ENCODE measurements around the gene COL25A1.
"Not testable (repeated sequence)": the region's sequence is repeated elsewhere in the genome, so short reads cannot be mapped to it uniquely, and the experiment has no call there.

Gene COL25A1

DNA sequence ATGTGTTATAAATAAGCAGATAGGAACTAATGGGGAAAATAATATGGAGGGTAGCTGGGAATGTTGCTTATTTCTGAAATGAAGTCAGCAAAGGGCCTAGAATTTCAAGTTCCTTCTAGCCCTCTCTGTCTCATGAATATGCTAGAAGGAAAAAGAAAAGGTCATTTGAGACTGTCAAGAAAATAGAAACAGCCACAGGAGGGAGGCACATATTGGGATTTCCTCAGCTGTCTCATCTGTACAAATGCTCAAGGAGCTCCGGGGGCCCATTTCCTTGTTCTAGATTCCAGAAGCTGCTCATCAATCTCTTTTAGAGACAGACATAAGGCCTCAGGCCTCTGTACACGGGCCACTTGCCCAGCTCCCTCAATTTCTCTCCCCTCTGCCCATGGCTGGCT, 412.0 kb downstream of the COL25A1 start:
- no peak for DNase-seq

DNA sequence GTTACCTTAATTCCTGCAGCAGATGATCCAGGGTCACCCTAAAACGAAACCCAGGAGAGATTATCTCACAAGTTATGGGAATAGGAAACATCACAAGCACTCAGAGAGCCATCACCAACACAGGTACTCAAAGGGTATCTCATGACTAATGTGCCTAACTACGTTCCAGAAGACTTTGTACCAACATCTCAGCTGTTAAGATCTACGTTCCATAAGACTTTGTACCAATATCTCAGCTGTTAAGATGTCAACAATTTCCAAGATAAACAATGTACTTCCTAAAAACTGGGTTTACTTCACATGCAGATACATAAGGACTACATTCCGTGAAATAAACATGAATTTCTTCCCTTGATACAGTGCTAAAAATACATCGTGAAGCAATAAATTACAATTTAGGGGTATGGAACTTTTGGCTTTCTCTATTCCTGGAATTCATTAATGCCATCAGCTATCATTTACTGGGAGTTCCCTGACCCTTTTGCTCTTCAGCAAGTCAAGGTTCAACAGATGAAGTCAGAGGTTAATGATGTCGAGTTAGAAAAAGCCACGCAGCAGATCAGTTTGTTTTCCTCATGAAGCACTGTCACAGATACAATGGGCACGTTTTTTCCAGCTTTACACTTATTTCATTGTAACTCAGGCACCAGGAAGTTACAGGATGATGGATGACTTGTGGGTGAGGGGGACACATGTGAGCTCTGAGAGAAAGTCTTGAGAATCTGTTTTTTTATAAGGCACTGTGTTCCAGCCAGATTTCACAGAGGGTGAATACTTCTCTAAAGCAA, 412.6 kb downstream of the COL25A1 start:
- DNase-seq, result no peak

DNA sequence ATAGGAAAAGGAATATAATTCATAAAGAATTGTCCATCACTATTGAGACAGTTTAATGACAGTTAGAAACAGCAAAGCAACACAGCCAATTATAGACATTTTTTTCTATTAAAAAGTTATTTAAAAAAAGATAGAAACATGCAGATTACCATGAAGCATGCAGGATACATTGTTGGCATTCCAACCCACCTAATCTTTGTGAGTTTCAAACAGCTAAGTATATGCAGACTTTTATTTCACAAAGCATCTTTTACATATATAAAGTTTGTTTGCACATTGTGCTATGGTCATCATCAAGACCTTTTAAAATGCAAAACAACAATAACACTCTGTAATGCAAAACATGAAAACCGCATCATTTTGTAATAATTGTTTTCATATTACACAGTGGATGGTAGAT, 413.7 kb downstream of the COL25A1 start:
- DNase-seq, result no peak

DNA sequence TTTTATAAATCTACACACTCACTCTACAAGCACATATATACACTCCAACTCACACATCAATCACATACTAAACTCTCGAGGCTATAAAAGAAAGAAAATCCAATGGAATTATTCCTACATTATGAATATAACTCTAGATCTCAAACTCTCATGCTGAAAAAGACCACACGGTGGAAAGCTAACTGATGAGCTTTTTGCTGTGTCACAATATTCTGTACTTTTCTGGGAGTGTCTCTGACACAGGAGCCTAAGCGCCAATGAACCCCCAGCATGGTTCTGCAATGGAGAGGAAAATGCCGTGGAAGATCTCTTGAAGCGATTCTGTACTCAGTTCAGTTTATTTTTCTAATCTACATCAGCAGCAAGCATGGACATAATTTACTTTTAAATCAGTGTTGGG, 415.4 kb downstream of the COL25A1 start:
- DNase-seq, result no peak

DNA sequence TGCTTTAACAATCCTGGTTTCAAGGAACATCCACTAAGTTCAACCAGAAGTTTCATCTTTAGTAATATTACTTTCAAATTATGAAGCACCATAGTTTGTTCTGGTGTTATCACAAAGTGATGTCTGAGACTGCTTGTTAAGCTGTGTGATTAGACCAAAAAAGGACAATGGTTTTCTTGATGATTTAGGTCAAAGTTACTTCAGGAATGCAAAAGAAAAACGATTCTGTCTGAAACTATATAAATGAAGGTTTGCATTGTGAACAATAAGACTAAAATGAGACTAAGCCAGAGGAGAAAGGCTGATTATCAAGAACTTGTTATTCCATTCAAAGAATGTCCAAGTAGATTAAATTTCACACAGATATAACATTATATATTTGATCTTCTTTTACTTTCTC, 417.2 kb downstream of the COL25A1 start:
- DNase-seq, result no peak

DNA sequence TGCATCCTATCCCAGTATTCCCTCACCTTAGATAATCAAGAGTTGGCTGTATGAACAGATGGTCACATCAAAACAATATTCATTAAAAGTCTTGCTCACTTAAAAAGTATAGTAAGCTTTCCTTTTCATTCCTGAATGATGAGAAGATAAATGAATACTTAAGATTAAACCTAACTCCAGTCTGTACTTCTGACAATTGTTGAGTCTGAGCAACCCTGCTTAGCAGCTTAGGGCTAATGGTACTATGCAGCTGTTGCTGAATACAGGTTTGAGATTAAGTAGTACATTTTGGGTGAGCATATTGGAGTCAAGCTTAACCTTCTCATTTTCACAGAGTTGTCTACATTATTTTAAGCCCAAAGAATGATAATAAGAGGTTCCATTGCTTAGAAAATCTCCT, 417.9 kb downstream of the COL25A1 start:
- DNase-seq, result no peak

DNA sequence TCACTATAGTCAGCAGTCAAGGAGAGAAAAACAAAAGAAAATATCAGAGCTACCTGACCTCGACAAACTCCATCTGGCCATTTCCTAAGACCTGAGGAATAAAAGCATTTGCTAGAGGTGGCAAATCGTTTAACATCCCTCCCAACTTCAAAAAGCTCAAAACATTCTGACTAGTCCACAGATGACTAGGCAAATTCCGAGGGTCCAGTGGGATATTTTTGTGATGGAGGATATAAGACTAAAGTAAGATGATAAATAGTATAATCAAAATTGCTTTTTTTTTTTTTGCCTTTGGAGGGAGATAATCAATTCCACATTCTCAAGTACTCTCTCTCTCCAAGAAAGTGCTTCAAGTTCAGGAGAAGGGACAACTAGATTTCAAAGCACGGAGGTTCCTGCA, 420.5 kb downstream of the COL25A1 start:
- no peak for DNase-seq

DNA sequence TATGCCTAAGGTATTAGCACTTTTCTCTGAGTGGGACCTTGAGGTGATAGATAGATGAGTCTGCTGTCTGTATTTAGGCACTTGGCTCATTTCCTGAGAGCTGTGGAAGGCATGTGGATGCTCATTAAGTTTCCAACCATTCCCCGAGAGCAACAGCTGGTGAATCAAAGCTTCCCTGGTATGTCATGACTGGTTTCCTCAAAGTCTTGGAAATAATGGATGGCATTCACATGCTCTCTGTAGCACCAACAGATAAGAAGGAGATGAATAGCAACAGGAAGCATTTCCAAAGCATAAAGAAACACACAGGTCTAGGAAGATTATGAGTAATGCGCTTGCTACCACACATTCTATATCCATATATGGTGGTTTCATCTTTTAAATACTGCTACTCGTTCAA, 421.3 kb downstream of the COL25A1 start:
- no peak for DNase-seq

DNA sequence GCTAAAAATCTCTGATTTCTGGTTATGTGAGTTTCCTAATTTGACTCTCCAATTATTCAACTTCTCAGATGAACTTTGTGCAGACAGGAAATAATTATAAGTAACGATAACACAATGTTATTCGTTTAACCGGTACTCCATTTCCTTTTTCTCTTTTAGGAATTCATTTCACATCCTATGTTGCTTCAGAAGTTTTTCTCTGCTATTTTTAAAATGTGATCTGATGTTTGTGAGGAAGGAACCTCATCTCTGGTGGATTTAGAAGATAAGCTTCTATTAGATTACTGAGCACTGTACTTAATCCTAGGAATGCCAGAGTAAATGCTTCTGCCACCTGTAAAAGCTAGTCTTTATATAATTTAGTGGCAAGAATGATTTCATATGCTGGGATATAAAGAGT, 423.7 kb downstream of the COL25A1 start:
- DNase-seq, result no peak

DNA sequence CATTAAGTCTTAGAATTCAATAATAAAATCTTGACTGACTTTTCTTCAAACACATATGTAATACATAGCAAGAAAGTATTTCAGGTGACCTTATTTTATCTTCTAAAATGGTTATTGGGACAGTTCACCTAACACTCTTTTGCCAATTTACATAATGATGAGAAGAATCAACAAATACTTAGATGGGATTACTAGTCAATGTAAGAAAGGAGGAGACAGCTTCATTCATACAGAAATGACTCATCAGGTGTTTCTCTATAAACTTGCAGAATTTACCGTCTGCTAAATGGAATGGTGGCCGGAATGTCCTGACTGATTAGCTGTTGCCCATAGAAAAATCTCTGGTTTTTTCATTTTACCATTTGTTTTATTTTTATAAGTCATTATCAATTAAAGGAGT, 424.6 kb downstream of the COL25A1 start:
- no peak for DNase-seq

DNA sequence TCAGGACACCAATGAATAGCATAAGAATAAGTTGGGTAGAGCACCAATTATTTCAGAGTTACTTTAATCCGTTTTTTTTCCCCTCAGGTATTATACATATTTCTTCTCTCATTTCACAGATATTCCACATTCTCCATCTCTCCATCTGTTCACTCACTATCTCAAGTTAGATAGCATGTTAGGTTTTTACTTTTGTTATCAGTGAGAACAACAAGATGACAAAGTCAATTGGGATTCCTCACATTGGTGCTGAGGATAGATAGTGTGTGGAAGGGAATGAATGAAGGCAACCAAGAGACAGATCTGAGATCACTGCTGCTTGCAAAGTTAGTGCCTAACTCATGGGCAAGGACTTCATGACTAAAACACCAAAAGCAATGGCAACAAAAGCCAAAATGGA, 427.7 kb downstream of the COL25A1 start:
- DNase-seq, result no peak

DNA sequence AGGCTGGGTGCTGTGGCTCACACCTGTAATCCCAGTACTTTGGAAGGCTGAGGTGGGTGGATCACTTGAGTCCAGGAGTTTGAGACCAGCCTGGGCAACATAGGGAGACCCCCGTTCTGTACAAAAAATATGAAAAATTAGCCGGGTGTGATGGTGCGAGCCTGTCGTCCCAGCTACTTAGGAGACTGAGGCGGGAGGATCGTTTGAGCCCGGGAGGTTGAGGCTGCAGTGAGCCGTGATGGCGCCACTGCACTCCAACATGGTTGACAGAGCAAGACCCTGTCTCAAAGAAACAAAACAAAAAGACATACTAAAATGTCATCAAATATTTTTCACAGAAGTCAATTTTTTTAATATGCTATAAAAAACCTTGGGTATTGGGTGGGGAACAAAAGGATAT, 432.5 kb downstream of the COL25A1 start:
- not testable (repeated sequence) for DNase-seq

DNA sequence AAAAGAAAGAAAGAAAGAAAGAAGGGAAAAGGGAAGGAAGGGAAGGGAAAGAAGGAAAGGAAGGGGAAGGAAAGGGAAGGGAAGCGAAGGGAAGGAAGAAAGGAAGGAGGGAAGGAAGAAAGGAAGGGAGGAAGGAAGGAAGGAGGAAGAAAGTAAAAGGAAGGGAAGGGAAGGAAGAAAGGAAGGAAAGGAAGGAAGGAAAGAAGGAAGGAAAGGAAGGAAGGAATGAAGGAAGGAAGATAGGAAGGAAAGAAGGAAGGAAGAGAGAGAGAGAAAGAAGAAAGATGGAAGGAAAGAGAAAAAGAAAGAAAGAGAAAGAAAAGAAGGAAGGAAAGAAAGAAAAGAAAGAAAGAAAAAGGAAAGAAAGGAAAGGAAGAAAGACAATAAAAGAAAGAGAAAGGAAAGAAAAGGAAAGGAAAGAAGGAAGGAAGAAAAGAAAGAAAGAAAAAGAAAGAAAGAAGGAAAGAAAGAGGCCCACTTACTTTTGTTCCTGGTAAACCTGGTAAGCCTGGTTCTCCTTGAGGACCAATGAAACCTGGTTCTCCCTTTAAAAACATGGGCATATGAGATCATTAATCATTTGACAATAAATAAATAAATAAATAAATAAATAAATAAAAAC, 433.7 kb downstream of the COL25A1 start:
- DNase-seq, result no peak

DNA sequence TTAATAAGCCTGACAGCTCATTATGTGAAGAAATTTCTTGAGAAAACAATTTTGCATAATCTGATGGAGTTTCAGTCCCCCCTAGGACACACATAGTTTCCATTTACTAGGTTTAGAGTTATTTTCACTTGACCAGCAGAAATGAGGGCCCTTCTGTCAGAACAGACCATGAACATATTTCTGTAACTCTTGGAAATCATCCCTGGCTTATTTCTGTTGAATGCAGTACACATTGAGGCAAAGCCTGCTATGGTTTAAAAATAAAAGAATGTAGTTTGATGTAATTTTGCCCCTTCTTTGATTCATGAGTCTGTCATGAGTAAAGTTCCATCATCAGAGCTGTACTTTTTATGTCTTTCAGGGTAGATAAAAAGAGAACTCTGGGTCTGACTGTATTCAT, 435.0 kb downstream of the COL25A1 start:
- no peak for DNase-seq

DNA sequence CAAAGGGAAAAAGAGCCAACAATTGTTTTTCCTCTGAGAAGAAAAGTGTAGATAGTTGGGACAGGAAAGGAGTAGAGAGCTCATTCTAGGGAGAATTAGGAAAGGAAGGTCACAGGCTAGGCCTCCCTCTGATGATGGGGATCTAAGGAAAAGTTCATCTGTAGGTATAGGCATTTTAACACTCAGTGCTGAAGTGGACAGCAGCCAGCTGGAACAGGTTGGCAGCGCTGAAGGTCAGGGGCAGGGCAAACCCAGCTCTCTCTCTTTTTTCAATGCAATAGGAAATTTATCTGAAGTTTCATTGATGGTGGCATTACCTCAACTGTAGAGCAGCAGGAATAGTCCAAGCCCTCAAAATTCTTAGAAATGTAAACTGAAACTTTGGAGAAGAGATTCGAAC, 441.1 kb downstream of the COL25A1 start:
- no peak for DNase-seq

DNA sequence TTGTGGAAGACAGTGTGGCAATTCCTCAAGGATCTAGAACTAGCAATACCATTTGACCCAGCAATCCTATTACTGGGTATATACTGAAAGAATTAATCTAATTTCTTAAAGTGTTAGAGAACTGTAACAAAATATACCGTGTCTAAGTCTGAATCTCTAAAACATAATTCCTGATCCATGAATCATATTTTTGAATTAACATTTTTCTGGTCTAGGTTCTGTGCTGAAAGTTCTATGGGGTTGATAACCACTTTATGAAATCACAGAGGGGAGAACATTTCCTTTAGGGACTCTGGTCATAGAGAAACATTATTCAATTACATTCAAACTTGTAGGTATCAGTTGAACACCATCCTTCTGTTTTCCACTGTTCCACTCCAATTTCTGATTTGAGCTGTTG, 447.7 kb downstream of the COL25A1 start:
- DNase-seq, result no peak

DNA sequence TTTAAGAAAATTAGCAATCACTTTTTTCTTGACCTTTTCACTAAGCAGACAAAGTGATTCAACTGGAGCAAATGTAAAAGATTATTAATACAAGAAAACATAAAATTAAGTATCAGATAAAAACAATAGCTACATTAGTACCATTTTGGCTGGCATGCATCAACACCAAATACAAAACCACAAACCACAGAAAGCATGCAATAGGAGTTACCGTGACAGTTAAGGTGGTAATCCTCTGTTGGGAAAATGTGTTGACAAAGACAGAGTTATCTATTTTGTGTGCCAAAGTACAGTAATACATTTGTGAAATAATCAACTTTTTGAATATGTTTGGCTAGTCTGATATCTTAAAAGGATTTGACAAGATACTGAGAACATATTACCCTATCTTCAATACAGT, 449.8 kb downstream of the COL25A1 start:
- no peak for DNase-seq

DNA sequence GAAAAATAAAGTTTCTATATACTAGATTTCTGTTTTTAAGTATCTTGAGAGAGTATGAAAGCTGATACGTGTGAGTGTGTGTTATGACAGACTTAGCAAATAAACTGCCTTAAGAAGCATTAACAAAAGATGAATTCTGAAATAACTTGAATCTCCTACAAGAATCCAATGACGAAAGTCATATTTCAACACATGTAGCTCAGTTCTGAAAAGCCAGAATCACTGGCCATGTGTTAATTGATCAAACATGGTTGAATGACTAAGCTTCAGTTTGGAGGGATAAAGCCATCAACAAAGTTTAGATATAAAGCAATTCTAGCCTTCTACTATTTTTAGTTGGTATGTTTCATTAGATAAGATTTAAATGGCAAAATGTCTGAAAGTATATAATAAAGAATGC, 451.1 kb downstream of the COL25A1 start:
- no peak for DNase-seq

DNA sequence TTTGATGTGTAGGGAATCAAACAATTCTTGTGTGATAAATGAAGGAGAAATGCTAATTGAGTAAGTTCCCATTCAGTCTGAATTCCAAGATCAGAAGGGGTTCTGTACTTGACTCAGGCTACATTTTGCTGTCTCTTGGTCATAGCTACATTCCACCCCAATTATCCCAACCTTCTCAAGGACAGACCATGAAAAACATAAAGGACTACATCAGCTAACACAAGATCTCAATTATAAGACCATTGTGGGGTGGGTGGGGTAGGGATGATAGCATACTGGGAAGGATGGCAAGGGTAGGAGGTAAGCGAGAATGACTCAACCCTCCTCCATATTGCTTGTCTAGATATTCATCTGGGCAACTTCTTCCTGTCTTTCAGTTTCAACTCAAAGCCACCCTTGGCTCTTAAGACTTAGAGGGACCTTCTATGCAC, 452.2 kb downstream of the COL25A1 start:
- DNase-seq, result no peak

DNA sequence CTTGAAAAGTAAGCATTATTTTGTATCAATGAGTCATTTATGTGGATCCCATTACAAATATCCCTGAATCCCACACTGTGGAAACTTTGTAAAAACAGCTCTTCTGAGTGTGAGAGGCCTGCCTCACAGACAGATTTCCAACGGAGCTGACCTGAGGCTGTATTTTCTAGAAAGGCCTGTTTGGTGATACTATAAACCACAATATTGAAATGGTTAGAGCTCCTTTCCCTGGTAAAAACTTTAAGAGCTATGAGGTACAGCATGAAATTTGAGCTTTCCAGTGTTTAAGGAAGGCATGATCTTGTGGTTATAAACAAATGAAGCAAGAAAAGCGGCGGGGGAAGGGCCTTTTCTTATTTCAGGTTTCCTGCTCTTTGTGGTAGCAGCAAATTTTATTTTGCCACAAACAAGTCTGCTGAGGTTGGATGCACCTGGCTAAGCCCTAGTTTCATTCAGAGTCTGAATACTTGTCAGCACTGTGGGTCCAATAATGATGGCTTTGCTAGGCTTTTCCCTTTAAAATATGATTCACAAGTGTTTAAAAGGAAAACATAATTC, 452.8 kb downstream of the COL25A1 start:
- no peak for DNase-seq

DNA sequence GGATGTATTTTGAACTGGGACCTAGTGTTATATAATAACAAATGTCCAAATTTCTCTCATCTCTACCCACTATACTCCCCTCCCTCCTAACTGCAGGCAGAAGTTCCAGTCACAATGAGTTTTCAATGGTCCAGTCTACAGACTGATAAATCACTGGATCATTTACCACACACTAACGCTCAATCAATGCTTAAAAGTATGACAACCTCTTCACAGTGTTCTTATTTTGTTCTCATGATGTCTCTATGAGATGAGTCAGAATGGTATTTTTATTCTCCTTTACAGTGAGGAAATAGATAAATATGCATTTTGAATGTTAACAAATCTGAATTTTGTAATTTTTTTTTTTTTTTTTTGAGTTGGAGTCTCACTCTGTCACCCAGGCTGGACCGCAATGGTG, 455.9 kb downstream of the COL25A1 start:
- no peak for DNase-seq

DNA sequence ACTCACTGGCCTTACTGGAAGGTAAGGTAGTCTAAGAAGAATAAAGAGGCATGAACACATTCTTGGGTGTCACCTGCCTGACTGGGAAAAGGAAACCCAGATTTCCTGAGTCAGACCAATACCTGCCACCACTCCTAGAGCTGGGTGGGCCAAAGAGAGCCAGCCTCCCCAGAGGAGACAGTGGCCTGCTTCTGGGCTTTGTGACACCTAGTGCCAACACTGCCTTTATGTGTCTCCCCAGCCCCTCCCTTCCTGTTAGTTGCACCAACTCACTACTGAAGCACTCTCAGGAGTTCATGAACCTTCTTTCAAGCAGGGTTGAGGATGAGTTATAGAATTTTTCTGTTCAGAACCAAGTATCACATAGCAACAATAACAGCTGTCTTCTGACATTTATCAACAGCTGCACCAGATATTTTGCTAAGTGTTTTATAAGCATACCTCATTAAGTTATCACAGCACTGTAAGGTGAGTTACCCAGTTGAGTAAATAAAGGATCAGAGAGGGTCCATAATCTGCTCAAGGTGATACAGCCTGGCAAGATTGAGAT, 462.0 kb downstream of the COL25A1 start:
- DNase-seq, result no peak

DNA sequence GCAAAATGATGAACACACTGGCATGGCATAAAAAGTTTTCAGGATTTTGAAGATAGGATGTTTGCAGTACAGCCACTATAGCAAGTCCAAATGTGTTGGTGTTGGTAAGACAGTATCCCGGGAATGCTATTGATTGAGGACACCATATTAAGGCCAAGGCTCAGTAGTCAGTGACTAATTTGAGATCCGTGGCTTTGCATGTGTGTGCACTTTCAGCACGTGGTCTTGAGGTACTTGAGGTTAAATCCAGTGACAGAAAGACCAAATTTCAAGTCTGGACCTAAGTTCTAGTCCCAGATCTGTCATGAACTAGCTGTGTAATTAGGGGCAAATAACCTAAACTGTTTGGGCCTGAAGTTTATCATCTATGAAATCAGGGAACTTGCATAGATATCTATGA, 463.1 kb downstream of the COL25A1 start:
- DNase-seq, result no peak

DNA sequence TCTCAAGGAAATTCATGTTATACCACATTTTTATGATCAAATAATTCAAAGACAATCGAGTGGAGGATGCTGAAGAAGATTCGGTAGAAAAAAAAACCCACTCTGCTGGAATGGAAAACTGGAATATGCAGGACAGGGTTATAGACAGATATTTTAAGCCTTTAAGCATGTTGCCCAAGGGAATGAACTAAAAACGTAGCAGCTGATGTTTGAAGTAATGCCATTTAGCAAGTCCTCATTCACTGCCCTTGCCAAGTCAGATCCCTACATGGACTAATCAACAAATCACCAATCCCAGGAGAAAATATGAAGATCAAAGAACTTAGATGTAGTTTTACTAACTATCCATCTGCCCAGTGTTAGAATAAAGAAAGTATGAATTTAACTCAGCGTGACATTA, 464.0 kb downstream of the COL25A1 start:
- no peak for DNase-seq
